Prostate gland (tissue), 2 donors: ENCODE measurements around the gene RUBCN. TPM values are rescaled to one million over a fixed set of nuclear protein-coding genes. Genes with fewer than 3 reads are reported as not detected.

ENCODE experiments used
- DNase-seq: peaks from one replicate; pipeline ENCODE4 v3.0.0-alpha.2; 2019; ENCODE audit warnings: low spot score
- H3K27ac ChIP-seq, 2 donors: fragments of 200-600 bp; sonication (generic); 2 replicates each; pipeline ENCODE4 v1.5.1; 2017 to 2019
- H3K27me3 ChIP-seq: fragments of 200-600 bp; sonication (generic); replicated peaks from 2 replicates; pipeline ENCODE4 v1.5.1; 2019; ENCODE audit not compliant: insufficient read depth
- H3K36me3 ChIP-seq, 2 donors: fragments of 200-600 bp; sonication (generic); 1 replicate in 1 of 2; 2 replicates in 1 of 2; pipeline versions ENCODE4 v1.5.1 to v1.8.1; 2017 to 2019
- H3K4me1 ChIP-seq: fragments of 200-600 bp; sonication (generic); replicated peaks from 2 replicates; pipeline ENCODE4 v1.5.1; 2019
- H3K4me3 ChIP-seq, 2 donors: fragments of 200-600 bp; sonication (generic); 2 replicates each; pipeline ENCODE4 v1.5.1; 2017 to 2019
- H3K9me3 ChIP-seq: fragments of 200-600 bp; sonication (generic); 2 replicates; pipeline ENCODE4 v1.5.1; 2017
- POLR2A ChIP-seq: fragments of 450-650 bp; IDR thresholded peaks from one replicate; pipeline ENCODE4 v1.6.1; 2016; ENCODE audit warnings: antibody characterized with exemption, mild to moderate bottlenecking
- POLR2AphosphoS5 ChIP-seq: sonication (generic); formaldehyde crosslinking; IDR thresholded peaks from one replicate; pipeline ENCODE4 v1.6.1; 2017; ENCODE audit warnings: antibody characterized with exemption
- WGBS: methylation state at CpG from one replicate; pipeline ENCODE4 v1.1.5; 2018; 5-methylcytosine and 5-hydroxymethylcytosine counted together
- intact Hi-C: fragments of 100-400 bp; cut with DNase I; formaldehyde crosslinking; loops from one replicate; pipeline ENCODE4 v1.14.2; 2022
- total RNA-seq, 2 donors: library from RNA; depleted of rRNA; stranded (reverse); fragments of >200 nt; gene quantifications; one replicate each; pipeline ENCODE4 v1.1.0, GENCODE V29; 2016
- TF ChIP-seq, protein P1 (sequence below), 4 experiments: fragments of 200-600 bp in 2 of 4; fragments of 450-650 bp in 2 of 4; sonication (generic) in 2 of 4; IDR thresholded peaks; 1 replicate in 3 of 4; 2 replicates in 1 of 4; pipeline ENCODE4 v1.5.1; 2016 to 2019; ENCODE audit warnings: antibody characterized with exemption in 4 of 4, mild to moderate bottlenecking in 2 of 4, moderate library complexity in 2 of 4

The RUBCN gene
- total RNA-seq, 2 donors from 2014 or later: 32.2 to 121 TPM

DNA sequence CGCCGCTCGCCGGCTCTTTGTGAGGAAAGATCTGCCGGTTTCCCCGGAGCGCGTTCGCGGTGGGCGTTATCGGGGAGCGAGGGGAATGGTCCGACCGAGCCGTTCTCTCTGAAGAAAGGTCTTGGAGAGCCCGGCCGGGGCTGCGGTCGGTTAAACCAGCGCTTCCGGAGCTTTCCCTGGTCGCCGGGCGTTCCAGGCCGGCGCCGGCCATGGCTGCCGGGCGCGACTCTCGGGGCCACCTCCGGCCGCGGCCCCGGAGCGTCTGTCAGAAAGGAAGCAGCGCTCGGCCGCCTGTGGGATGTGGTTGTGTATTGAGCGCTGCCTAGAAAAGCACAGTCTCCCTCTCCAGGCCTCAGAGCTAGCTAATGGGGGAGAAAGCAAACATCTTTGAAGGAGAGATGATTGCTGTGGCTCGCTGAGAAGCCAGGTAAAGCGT, 13.7 kb upstream of the RUBCN start:
- no peaks in the 10 kb centered on the region for H3K36me3 ChIP-seq
- intact Hi-C loops: no loop called here

DNA sequence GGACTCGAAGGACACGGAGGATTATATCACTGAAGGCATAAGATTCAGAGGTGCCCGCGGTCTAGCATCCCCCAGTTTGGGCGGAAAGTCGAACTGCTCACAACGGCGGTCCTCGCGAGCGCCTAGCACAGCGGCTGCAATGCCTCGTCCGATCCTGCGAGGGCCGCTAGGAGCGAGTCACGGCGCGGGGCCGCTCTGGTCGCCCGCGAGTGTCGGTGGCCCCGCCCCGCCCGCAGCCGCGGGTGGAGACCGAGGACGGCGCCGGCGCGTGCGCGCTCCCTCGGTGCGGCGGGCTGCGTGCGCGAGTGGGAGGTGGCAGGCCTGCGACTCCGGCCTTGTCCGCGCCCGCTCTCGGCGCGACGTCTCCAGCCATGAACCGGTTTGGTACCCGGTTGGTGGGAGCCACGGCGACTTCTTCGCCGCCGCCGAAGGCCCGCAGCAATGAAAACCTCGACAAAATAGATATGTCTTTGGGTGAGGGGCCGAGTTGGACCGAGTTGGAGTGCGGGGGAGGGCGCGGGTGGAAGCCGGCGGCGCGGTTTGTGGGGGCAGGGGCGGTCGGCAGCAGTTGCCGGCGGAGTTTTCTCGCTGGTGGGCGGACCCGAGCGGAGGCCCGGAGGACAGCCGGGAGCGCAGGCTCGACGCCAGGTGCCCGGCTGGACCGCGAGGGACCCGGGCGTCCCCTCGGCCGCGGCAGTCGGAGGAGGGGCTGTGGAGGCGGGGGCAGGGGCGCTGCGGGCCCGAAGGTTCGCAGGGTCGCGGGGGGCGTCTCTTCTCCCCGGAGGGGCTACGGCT, 13.1 kb upstream of the RUBCN start, which contains the start of gene FYTTD1:
FYTTD1 (plus strand) TSS at position 283 of the 795 bp plus-strand sequence; CDS start at position 372, 89 bp downstream.
- no peaks in the 10 kb centered on the region for H3K36me3 ChIP-seq
- H3K27ac ChIP-seq: peak within 1 kb of the TSS; percentile 92
- under 1% methylated on average over 63 of the region's 104 CpGs for WGBS
- no peaks in the 10 kb centered on the region for H3K9me3 ChIP-seq
- no peaks in the 10 kb centered on the region for H3K27me3 ChIP-seq
- intact Hi-C loops: loop anchor here (5.0 kb wide), 1 partner anchor 37 kb away; no protein-coding TSS in a partner anchor
- H3K4me1 ChIP-seq: peaks cover 7% of the 10 kb centered on the region
- peak; percentile 84 for DNase-seq
- peak; percentile 3 for TF ChIP-seq POLR2AphosphoS5
- TF ChIP-seq, protein P1, sequence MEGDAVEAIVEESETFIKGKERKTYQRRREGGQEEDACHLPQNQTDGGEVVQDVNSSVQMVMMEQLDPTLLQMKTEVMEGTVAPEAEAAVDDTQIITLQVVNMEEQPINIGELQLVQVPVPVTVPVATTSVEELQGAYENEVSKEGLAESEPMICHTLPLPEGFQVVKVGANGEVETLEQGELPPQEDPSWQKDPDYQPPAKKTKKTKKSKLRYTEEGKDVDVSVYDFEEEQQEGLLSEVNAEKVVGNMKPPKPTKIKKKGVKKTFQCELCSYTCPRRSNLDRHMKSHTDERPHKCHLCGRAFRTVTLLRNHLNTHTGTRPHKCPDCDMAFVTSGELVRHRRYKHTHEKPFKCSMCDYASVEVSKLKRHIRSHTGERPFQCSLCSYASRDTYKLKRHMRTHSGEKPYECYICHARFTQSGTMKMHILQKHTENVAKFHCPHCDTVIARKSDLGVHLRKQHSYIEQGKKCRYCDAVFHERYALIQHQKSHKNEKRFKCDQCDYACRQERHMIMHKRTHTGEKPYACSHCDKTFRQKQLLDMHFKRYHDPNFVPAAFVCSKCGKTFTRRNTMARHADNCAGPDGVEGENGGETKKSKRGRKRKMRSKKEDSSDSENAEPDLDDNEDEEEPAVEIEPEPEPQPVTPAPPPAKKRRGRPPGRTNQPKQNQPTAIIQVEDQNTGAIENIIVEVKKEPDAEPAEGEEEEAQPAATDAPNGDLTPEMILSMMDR (IDR thresholded peaks at IDR 0.05): peak; percentile 14 to 64 (median 44)
- TF ChIP-seq POLR2A: peak; percentile 65
- peak within 1 kb of the TSS; percentile 65 to 81 for H3K4me3 ChIP-seq

More for the DNA sequence above, 13.7 kb upstream of the RUBCN start:
- Histone ChIP-seq H3K27ac (peak overlapping the region; percentile 92), H3K9me3 (no peaks in the 10 kb centered on the region), H3K27me3 (no peaks in the 10 kb centered on the region), H3K4me3 (peak overlapping the region; percentile 65 to 81), H3K4me1 (peaks cover 7% of the 10 kb centered on the region)
- TF ChIP-seq POLR2AphosphoS5: no peak
- TF ChIP-seq, protein P1 (IDR thresholded peaks at IDR 0.05): peak in 1 of 4 experiments; percentile 18
- DNase-seq: peak; percentile 51
- WGBS: 0% methylated on average over 24 of the region's 43 CpGs

DNA sequence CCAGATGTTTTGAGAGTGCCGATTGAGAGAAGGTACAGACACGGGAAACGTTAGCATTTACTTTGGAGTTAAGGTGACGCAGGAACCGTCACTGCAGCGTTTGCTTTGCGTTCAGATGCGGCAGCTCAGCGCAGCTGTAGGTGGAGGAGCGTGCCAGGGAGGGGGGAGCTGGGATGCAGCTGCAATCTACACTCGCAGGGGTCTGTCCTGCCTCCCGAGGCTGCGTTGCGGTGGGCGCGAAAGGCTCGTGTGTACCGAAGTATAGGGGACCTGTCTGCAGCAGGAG, 12.6 kb upstream of the RUBCN start:
- TF ChIP-seq POLR2A (no peak), POLR2AphosphoS5 (peak; percentile 35)
- TF ChIP-seq, protein P1 (IDR thresholded peaks at IDR 0.05): no peak
- Histone ChIP-seq H3K9me3 (no peaks in the 10 kb centered on the region), H3K27me3 (no peaks in the 10 kb centered on the region), H3K4me3 (peak overlapping the region; percentile 65 to 81), H3K36me3 (no peaks in the 10 kb centered on the region), H3K4me1 (peaks cover 7% of the 10 kb centered on the region), H3K27ac (peak overlapping the region; percentile 92)
- intact Hi-C loops: loop anchor here (5.0 kb wide), 1 partner anchor 37 kb away; no protein-coding TSS in a partner anchor
- 0% methylated on average over 18 of the region's 18 CpGs for WGBS
- peak; percentile 39 for DNase-seq

DNA sequence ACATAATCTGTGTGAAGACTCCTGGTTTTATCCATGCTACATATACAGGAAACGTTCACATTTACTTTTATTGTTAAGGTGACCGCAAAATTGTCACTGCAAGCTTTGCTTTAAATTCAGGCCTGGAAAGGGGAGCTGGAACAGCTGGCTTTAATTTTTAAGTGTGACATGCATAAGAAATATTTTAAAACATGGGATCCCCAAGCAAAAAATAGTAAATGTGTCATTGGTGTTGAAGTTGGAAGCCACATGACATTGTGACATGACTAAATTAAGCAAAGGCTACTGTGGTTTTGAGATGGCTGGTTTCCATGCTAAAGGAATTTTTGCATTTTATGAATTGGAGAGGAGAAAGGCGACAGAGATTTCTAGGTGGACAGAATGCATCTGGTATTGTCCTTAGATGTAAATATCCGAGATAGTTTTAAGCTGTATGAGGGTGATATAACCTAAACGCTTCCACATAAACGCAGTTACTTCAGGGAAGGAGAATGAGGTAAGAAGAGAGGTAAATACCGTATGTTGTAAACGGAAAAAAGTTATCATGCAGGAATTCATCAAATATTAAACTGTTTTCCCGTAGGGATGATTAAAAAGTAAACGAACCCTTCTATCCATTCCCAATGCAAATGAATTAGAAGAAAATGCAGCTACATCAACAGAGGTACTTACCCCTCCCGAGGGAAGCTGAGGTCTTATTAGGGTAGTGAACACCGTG, 12.1 kb upstream of the RUBCN start:
- Histone ChIP-seq H3K9me3 (no peaks in the 10 kb centered on the region), H3K27ac (peak overlapping the region; percentile 92), H3K4me1 (peaks cover 7% of the 10 kb centered on the region), H3K4me3 (peak overlapping the region; percentile 65 to 81), H3K27me3 (no peaks in the 10 kb centered on the region), H3K36me3 (no peaks in the 10 kb centered on the region)
- WGBS: 18% methylated on average over 12 of the region's 12 CpGs
- no peak for DNase-seq
- TF ChIP-seq POLR2AphosphoS5 (no peak), POLR2A (no peak)
- TF ChIP-seq, protein P1 (IDR thresholded peaks at IDR 0.05): no peak
- intact Hi-C loops: loop anchor here (5.0 kb wide), 1 partner anchor 36 kb away; no protein-coding TSS in a partner anchor
